IMR-90 (cell line): ENCODE measurements around the gene PCSK5. TPM values are rescaled to one million over a fixed set of nuclear protein-coding genes. Genes with fewer than 3 reads are reported as not detected.

Source experiments
- ATAC-seq: fragments of 200-7000 bp; cut with Tn5 transposase; 2 replicates; pipeline ENCODE4 v1.9.1; 2020; ENCODE audit warnings: low read depth, mild to moderate bottlenecking, moderate library complexity
- BruUV-seq: library from RNA; stranded (reverse); fragments of 400-500 nt; replicated peaks from 2 replicates; lab custom pipeline; 2021; lab: Mats Ljungman, UMichigan
- CTCF ChIA-PET: fragments of 300-600 bp; formaldehyde crosslinking; extraction: SDS; loops from one replicate; lab custom pipeline; 2021; ENCODE audit warnings: antibody characterized with exemption; lab: Yijun Ruan, JAX
- POLR2A ChIA-PET: fragments of 300-600 bp; sonication (Branson Sonifier 250); formaldehyde crosslinking; loops from one replicate; lab custom pipeline; 2022; ENCODE audit warnings: antibody characterized with exemption; ENCODE audit not compliant: unreplicated experiment; lab: Charles Lee
- DNase-seq: peaks from one replicate; pipeline ENCODE4 v3.0.0; 2013
- H2AFZ ChIP-seq: replicated peaks from 2 replicates; pipeline ENCODE3; 2013; ENCODE audit warnings: low read length, mild to moderate bottlenecking; ENCODE audit not compliant: poor library complexity
- H2AK5ac ChIP-seq: 2 replicates; pipeline ENCODE4 v1.6.1; 2013; ENCODE audit warnings: low read depth, low read length, inconsistent platforms
- H2AK9ac ChIP-seq: replicated peaks from 2 replicates; pipeline ENCODE3; 2013; ENCODE audit warnings: mild to moderate bottlenecking, low read depth, low read length, moderate library complexity; ENCODE audit not compliant: poor library complexity
- H2BK120ac ChIP-seq: 2 replicates; pipeline ENCODE4 v1.6.1; 2013; ENCODE audit warnings: low read depth, low read length, inconsistent platforms
- H2BK15ac ChIP-seq: 3 replicates; pipeline ENCODE4 v1.6.1; 2013; ENCODE audit warnings: low read depth, low read length, inconsistent platforms
- H2BK20ac ChIP-seq: 2 replicates; pipeline ENCODE4 v1.6.1; 2013; ENCODE audit warnings: low read depth, mild to moderate bottlenecking, inconsistent platforms, low read length, moderate library complexity
- H2BK5ac ChIP-seq: 2 replicates; pipeline ENCODE4 v1.6.1; 2013; ENCODE audit warnings: mild to moderate bottlenecking, low read depth, low read length, inconsistent platforms; ENCODE audit not compliant: poor library complexity, severe bottlenecking
- H3K14ac ChIP-seq: replicated peaks from 2 replicates; pipeline ENCODE4 v1.6.1; 2013; ENCODE audit warnings: low read depth, low read length, inconsistent platforms
- H3K18ac ChIP-seq: 2 replicates; pipeline ENCODE4 v1.6.1; 2013; ENCODE audit warnings: low read depth, low read length, control low read depth
- H3K23ac ChIP-seq: 2 replicates; pipeline ENCODE4 v1.6.1; 2013; ENCODE audit warnings: low read depth, low read length, inconsistent platforms
- H3K27ac ChIP-seq: 2 replicates; pipeline ENCODE4 v1.5.1; 2013; ENCODE audit warnings: mild to moderate bottlenecking, control low read depth, low read length; ENCODE audit not compliant: insufficient read depth
- H3K27me3 ChIP-seq: 2 replicates; pipeline ENCODE4 v1.6.1; 2013; ENCODE audit warnings: low read length; ENCODE audit not compliant: control insufficient read depth, insufficient read depth
- H3K36me3 ChIP-seq: 2 replicates; pipeline ENCODE4 v1.6.1; 2013; ENCODE audit warnings: low read length, mixed read lengths; ENCODE audit not compliant: control insufficient read depth, insufficient read depth
- H3K4ac ChIP-seq: 2 replicates; pipeline ENCODE4 v1.6.1; 2013; ENCODE audit warnings: low read depth, low read length, inconsistent platforms
- H3K4me1 ChIP-seq: 2 replicates; pipeline ENCODE4 v1.6.1; 2013; ENCODE audit warnings: low read length, mixed read lengths; ENCODE audit not compliant: control insufficient read depth, insufficient read depth
- H3K4me2 ChIP-seq: 2 replicates; pipeline ENCODE4 v1.6.1; 2013; ENCODE audit warnings: low read depth, mild to moderate bottlenecking, control low read depth, low read length, moderate library complexity
- H3K4me3 ChIP-seq: 2 replicates; pipeline ENCODE4 v1.5.1; 2013; ENCODE audit warnings: low read depth, mild to moderate bottlenecking, control low read depth, low read length, moderate library complexity; ENCODE audit not compliant: insufficient read depth
- H3K56ac ChIP-seq: 2 replicates; pipeline ENCODE4 v1.6.1; 2013; ENCODE audit warnings: low read length, inconsistent platforms; ENCODE audit not compliant: insufficient read depth; ENCODE audit errors: extremely low read depth
- H3K79me1 ChIP-seq, 2 experiments: 2 replicates each; pipeline ENCODE4 v1.6.1; 2013; ENCODE audit warnings: low read length in 2 of 2, inconsistent platforms in 1 of 2, low read depth in 1 of 2
- H3K9ac ChIP-seq: 2 replicates; pipeline ENCODE4 v1.6.1; 2013; ENCODE audit warnings: low read depth, low read length, control low read depth
- H3K9me1 ChIP-seq: 2 replicates; pipeline ENCODE4 v1.6.1; 2013; ENCODE audit warnings: low read length, inconsistent platforms; ENCODE audit not compliant: insufficient read depth
- H3K9me3 ChIP-seq: 2 replicates; pipeline ENCODE4 v1.6.1; 2013; ENCODE audit warnings: low read length; ENCODE audit not compliant: control insufficient read depth, insufficient read depth
- H4K20me1 ChIP-seq: 2 replicates; pipeline ENCODE4 v1.6.1; 2013; ENCODE audit warnings: low read length, inconsistent platforms; ENCODE audit not compliant: insufficient read depth
- H4K5ac ChIP-seq: 2 replicates; pipeline ENCODE4 v1.6.1; 2013; ENCODE audit warnings: mild to moderate bottlenecking, low read depth, low read length, control low read depth
- H4K8ac ChIP-seq, 2 experiments: 2 replicates each; pipeline ENCODE4 v1.6.1; 2013; ENCODE audit warnings: low read depth in 2 of 2, low read length in 2 of 2, control low read depth in 1 of 2, inconsistent platforms in 1 of 2
- H4K91ac ChIP-seq: 2 replicates; pipeline ENCODE4 v1.6.1; 2013; ENCODE audit warnings: low read depth, low read length, inconsistent platforms; ENCODE audit not compliant: insufficient read depth
- BHLHE40 ChIP-seq: fragments of 150-350 bp; IDR thresholded peaks from 2 replicates; pipeline ENCODE4 v1.6.1; 2016; ENCODE audit warnings: mild to moderate bottlenecking, low read depth, low read length
- CEBPB ChIP-seq: IDR thresholded peaks from 2 replicates; pipeline ENCODE4 v1.6.1; 2012; ENCODE audit warnings: low read depth, low read length, improper control_type of control experiment
- CHD1 ChIP-seq: IDR thresholded peaks from 2 replicates; pipeline ENCODE4 v1.6.1; 2012; ENCODE audit warnings: low read depth, low read length, improper control_type of control experiment
- FOS ChIP-seq: fragments of 150-350 bp; IDR thresholded peaks from 2 replicates; pipeline ENCODE4 v1.6.1; 2016; ENCODE audit warnings: low read depth, low read length
- MAZ ChIP-seq: IDR thresholded peaks from 2 replicates; pipeline ENCODE4 v1.6.1; 2012; ENCODE audit warnings: low read depth, mild to moderate bottlenecking, low read length, improper control_type of control experiment, moderate library complexity, borderline replicate concordance
- MXI1 ChIP-seq: IDR thresholded peaks from 2 replicates; pipeline ENCODE4 v1.6.1; 2012; ENCODE audit warnings: low read depth, mild to moderate bottlenecking, low read length, moderate library complexity, borderline replicate concordance
- NFE2L2 ChIP-seq: fragments of 150-350 bp; IDR thresholded peaks from 2 replicates; pipeline ENCODE4 v1.6.1; 2016; ENCODE audit warnings: low read depth, mild to moderate bottlenecking, low read length
- POLR2A ChIP-seq: IDR thresholded peaks from 2 replicates; pipeline ENCODE4 v1.6.1; 2012; ENCODE audit warnings: mild to moderate bottlenecking, low read depth, low read length
- RCOR1 ChIP-seq: IDR thresholded peaks from 2 replicates; pipeline ENCODE4 v1.6.1; 2012; ENCODE audit warnings: mild to moderate bottlenecking, low read length, improper control_type of control experiment; ENCODE audit not compliant: insufficient replicate concordance
- RFX5 ChIP-seq: IDR thresholded peaks from 2 replicates; pipeline ENCODE4 v1.8.0; 2012; ENCODE audit warnings: low read depth, mild to moderate bottlenecking, low read length, moderate library complexity
- SMC3 ChIP-seq: fragments of 150-350 bp; IDR thresholded peaks from 2 replicates; pipeline ENCODE4 v1.6.1; 2016; ENCODE audit warnings: low read depth, mild to moderate bottlenecking, antibody characterized with exemption, low read length, moderate library complexity
- USF2 ChIP-seq: fragments of 150-350 bp; IDR thresholded peaks from 2 replicates; pipeline ENCODE4 v1.6.1; 2017; ENCODE audit warnings: mild to moderate bottlenecking, antibody characterized with exemption, low read length, low read depth
- WGBS, 2 experiments: methylation state at CpG; one replicate each; pipeline versions ENCODE4 v1.1.5 to v1.1.7; 2013; ENCODE audit warnings: missing lambda C conversion rate in 2 of 2; ENCODE audit not compliant: insufficient read length in 1 of 2; ENCODE audit errors: extremely low coverage in 2 of 2; 5-methylcytosine and 5-hydroxymethylcytosine counted together
- dilution Hi-C: fragments of 300-500 bp; cut with HindIII; formaldehyde crosslinking; loops from one replicate; pipeline ENCODE4 v1.14.3; 2018; ENCODE audit warnings: low sequenced_read_pairs; ENCODE audit not compliant: unreplicated experiment
- in situ Hi-C: fragments of 300-500 bp; cut with MboI; formaldehyde crosslinking; loops from 3 replicates; pipeline ENCODE4 v1.14.3; 2019; ENCODE audit warnings: low sequenced_read_pairs, inconsistent platforms, mixed read lengths
- intact Hi-C: fragments of 100-400 bp; cut with micrococcal nuclease; formaldehyde crosslinking; loops from 2 replicates; pipeline ENCODE4 v1.10.0; 2022
- polyA plus RNA-seq, 3 experiments: library from polyadenylated mRNA; depleted of rRNA; stranded (reverse); fragments of >200 nt; gene quantifications; 2 replicates each; pipeline ENCODE4 v1.2.3, GENCODE V29; 2012; ENCODE audit warnings: low replicate concordance in 1 of 3
- total RNA-seq: library from RNA; depleted of rRNA; stranded (reverse); fragments of >200 nt; gene quantifications from 2 replicates; pipeline ENCODE4 v1.2.3, GENCODE V29; 2012

Gene PCSK5
- total and polyA plus RNA-seq, 2 of the 4 experiments (the other 2 are of a cell fraction) = 1.5 to 3.0 TPM

GRCh38 chr9:76099516-76099915, 209.0 kb downstream of the PCSK5 start:
- Histone ChIP-seq H2AK9ac (no peak overlapping the region), H3K9ac (no peak overlapping the region), H3K9me3 (no peaks in the 10 kb centered on the region), H3K23ac (no peak overlapping the region), H2BK5ac (no peak overlapping the region), H3K36me3 (peaks cover 7% of the 10 kb centered on the region), H4K91ac (no peak overlapping the region), H4K20me1 (no peaks in the 10 kb centered on the region), H2BK15ac (no peak overlapping the region), H4K5ac (no peak overlapping the region), H3K56ac (no peak overlapping the region), H2BK120ac (no peak overlapping the region), H3K4me2 (no peak overlapping the region), H2BK20ac (no peak overlapping the region), H3K4me1 (no peaks in the 10 kb centered on the region; the same call in 1 of the 2 replicates), H4K8ac (no peak overlapping the region), H3K27me3 (no peaks in the 10 kb centered on the region), H2AFZ (no peak overlapping the region), H2AK5ac (no peak overlapping the region), H3K4ac (no peak overlapping the region), H3K79me1 (no peaks in the 10 kb centered on the region), H3K9me1 (no peaks in the 10 kb centered on the region; the same call in 1 of the 2 replicates), H3K18ac (no peak overlapping the region), H3K27ac (no peak overlapping the region), H3K14ac (no peak overlapping the region), H3K4me3 (no peak overlapping the region)
- intact Hi-C loops = no loop called here
- POLR2A ChIA-PET = interaction anchor here (0.6 kb wide), 1 partner anchor 18 kb away, joined by 4 read pairs; no protein-coding TSS in a partner anchor
- no CpG with 5 or more reads among the region's 8 CpGs for WGBS, 2 experiments
- TF ChIP-seq RCOR1 (no peak), MAZ (no peak), USF2 (no peak), CEBPB (no peak), MXI1 (no peak), CHD1 (no peak), NFE2L2 (no peak), RFX5 (no peak), SMC3 (no peak), FOS (no peak), POLR2A (no peak), BHLHE40 (no peak)
- in situ Hi-C loops = no loop called here
- dilution Hi-C loops = no loop called here
- BruUV-seq = no TSS peak
- CTCF ChIA-PET = no interaction called here
- no peak for ATAC-seq
- no peak for DNase-seq
